ENCODE measurements around the gene ASTL. TPM values are rescaled to one million over a fixed set of nuclear protein-coding genes. Genes with fewer than 3 reads are reported as not detected.
"Not testable (repeated sequence)": the region's sequence is repeated elsewhere in the genome, so short reads cannot be mapped to it uniquely, and the experiment has no call there.

ASTL gene
- total RNA-seq, 8 experiments from 2014 or later = 0.14 to 0.57 (median 0.29) TPM; not detected in 5

- Histone ChIP-seq H3K27ac (no peak overlapping the region), H3K4me3 (no peak overlapping the region), H3K4me1 (replicated peaks in 1 of 2) (no peaks in the 10 kb centered on the region)
- ATAC-seq (replicated peaks in 6 of 8) = peak in 2 of 8 experiments; percentile 28 to 47
- in situ Hi-C loops (cut with MboI; ENCODE audit: low pct_unique_long_range_greater_than_20kb in 2 of 9, low sequenced_read_pairs in 9 of 9, unreplicated experiment in 9 of 9) = no loop called here
- WGBS, 10 experiments = 40 to 100% (median 76%) methylated on average over 1 to 6 of the region's 22 CpGs; no CpG with 5 or more reads in 4 of the 10 experiments
Measured at GRCh38 chr2:96089356-96090195, 48.7 kb downstream of the ASTL start.

DNA sequence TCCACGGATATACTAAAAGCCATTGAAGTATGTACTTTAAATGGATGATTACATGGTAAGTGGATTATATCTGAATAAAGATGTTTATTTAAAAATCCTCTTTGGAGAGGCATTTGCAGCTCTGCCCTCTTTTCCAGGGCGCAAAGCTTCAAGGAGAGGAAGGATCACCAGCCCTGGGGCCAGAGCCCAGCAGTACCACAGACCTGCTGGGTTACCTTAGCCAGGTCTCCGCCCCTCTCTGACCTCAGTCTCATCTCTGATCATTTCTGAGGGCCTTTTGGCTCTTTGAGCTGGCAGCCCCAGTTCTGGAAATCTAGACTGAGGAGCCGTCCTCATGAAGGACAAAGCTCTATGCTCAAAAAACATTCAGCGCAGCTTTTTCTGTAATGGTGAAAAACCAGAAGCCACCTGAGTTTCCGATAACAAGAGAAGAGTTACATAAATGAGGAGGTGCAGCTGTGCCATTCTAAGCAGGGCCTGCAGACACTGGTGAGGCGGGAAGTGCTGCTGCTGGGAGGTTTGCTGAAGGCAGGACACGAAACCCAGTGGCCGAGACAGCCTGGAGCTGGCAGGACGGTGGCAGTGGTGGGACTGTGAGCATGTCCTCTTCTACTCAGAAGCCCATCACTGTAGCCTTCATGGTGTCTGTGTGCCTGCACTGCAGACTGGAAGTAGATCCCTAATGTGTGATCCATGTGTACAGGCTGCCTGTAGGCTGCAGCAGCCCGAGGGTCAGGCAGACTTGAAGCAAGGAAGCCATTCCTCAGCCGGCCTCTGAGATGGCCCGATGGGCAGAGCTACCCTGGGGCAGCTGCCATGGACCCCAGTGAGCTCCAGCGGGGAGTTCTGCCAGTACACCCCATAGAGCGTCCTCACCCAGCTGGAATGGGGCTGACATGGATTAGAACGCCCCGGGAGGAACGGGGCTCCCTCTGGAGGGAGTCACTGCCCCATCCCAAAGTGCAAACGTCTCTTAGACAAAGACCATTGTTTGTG is 49.7 kb downstream of the ASTL start:
- no peak overlapping the region for H3K27ac ChIP-seq
- WGBS, 10 experiments = 60 to 100% (median 83%) methylated on average over 2 to 10 of the region's 19 CpGs; no CpG with 5 or more reads in 1 of the 10 experiments
- no peak for ATAC-seq (replicated peaks in 6 of 8)
- no peak overlapping the region for H3K4me3 ChIP-seq
- H3K4me1 ChIP-seq (replicated peaks in 1 of 2) = peaks cover 2 to 4% of the 10 kb centered on the region in 2 donors
- in situ Hi-C loops (cut with MboI; ENCODE audit: low pct_unique_long_range_greater_than_20kb in 2 of 9, low sequenced_read_pairs in 9 of 9, unreplicated experiment in 9 of 9) = no loop called here

GRCh38 chr2:96087130-96087529 is 51.2 kb downstream of the ASTL start:
- in situ Hi-C loops (cut with MboI; ENCODE audit: low pct_unique_long_range_greater_than_20kb in 2 of 9, low sequenced_read_pairs in 9 of 9, unreplicated experiment in 9 of 9) = no loop called here
- no peak for ATAC-seq (replicated peaks in 6 of 8)
- whole genome bisulfite sequencing, 10 experiments = 43 to 100% (median 86%) methylated on average over 2 of the region's 2 CpGs
- no peak overlapping the region for H3K4me3 ChIP-seq
- H3K27ac ChIP-seq = no peak overlapping the region
- H3K4me1 ChIP-seq (replicated peaks in 1 of 2) = peaks cover 3 to 10% of the 10 kb centered on the region in 2 donors

DNA sequence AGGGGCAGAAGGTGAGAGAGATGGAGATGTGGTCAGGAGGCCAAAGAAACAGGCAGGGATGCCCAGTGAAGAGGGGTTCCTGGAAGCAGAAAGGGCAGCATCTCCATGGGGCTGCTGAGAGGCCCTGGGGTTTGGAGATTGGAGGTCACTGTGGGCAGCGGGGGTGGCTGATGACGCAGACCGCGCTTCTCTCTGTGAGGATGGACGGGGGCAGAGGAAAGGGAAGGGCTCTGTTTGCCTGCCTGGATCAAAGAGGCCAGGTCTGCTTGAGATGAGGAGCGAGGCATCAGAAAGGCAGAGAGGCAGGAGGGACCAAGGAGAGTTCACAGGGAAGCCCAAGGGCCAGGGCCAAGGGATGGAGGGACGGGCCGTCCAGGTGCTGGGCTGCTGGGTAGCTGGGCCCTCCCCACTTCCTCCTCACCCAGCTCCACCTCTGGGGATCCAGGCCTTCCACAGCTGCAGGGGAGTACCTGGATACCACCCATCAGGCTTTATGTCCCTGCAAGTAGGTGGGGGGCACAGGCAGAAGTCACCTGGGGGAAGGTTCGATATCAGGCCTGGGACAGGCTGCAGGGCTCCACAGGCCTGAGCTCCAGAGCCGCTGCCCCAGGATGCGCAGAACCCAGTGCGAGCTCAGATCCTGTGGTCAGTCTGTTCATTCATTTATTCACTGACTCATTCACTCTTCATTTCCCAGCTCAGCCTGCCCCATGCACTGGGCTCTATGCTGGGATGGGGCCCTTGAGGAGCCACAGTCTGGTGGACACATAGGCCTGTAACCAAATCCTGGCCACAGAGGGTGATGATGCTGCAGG is 52.6 kb downstream of the ASTL start:
- H3K4me3 ChIP-seq = no peak overlapping the region
- 50 to 100% (median 91%) methylated on average over 2 to 8 of the region's 12 CpGs; no CpG with 5 or more reads in 3 of the 10 experiments for WGBS, 10 experiments
- peaks cover 3 to 10% of the 10 kb centered on the region in 2 donors for H3K4me1 ChIP-seq (replicated peaks in 1 of 2)
- in situ Hi-C loops (cut with MboI; ENCODE audit: low pct_unique_long_range_greater_than_20kb in 2 of 9, low sequenced_read_pairs in 9 of 9, unreplicated experiment in 9 of 9) = no loop called here
- ATAC-seq (replicated peaks in 6 of 8) = peak in 1 of 8 experiments; percentile 50
- H3K27ac ChIP-seq = no peak overlapping the region

DNA sequence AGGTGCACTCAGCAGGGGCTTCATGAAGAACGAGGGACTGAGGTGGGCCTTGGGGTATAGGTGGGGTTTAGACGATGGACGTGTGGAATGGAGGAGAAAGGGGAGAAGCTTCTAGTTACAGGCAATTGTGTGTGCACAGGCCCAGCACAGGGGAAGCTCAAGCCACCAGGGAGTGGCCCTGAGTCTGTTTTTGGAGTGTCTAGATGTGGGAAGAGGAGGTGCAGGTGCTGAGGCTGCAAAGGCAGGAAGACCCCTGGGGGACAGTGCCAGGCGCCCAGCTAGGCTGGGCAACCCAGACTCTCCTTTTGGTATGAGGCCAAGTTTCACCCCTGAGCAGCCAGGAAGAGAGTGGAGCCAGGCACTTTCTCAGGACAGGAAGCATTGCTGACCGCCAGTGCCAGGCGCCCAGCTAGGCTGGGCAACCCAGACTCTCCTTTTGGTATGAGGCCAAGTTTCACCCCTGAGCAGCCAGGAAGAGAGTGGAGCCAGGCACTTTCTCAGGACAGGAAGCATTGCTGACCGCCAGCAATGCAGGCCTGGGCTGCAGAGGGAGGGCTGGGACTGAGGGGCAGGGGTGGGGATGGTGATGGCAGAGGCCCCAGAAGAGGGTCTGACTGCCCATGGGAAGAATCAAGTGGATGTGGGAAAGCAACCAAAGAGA is 53.3 kb downstream of the ASTL start:
- WGBS, 10 experiments = 29 to 80% (median 80%) methylated on average over 1 of the region's 7 CpGs; no CpG with 5 or more reads in 7 of the 10 experiments
- ATAC-seq (replicated peaks in 6 of 8); H3K4me1 ChIP-seq (replicated peaks in 1 of 2); H3K27ac ChIP-seq; in situ Hi-C loops (cut with MboI; ENCODE audit: low pct_unique_long_range_greater_than_20kb in 2 of 9, low sequenced_read_pairs in 9 of 9, unreplicated experiment in 9 of 9); H3K4me3 ChIP-seq: not testable (repeated sequence)

- 37 to 100% (median 84%) methylated on average over 1 to 14 of the region's 22 CpGs; no CpG with 5 or more reads in 1 of the 10 experiments for WGBS, 10 experiments
- no peak for ATAC-seq (replicated peaks in 6 of 8)
- Histone ChIP-seq H3K27ac (no peak overlapping the region), H3K4me3 (no peak overlapping the region), H3K4me1 (replicated peaks in 1 of 2) (peaks cover 3 to 10% of the 10 kb centered on the region in 2 donors)
- in situ Hi-C loops (cut with MboI; ENCODE audit: low pct_unique_long_range_greater_than_20kb in 2 of 9, low sequenced_read_pairs in 9 of 9, unreplicated experiment in 9 of 9) = no loop called here
Measured at GRCh38 chr2:96083989-96084857, 54.1 kb downstream of the ASTL start.

DNA sequence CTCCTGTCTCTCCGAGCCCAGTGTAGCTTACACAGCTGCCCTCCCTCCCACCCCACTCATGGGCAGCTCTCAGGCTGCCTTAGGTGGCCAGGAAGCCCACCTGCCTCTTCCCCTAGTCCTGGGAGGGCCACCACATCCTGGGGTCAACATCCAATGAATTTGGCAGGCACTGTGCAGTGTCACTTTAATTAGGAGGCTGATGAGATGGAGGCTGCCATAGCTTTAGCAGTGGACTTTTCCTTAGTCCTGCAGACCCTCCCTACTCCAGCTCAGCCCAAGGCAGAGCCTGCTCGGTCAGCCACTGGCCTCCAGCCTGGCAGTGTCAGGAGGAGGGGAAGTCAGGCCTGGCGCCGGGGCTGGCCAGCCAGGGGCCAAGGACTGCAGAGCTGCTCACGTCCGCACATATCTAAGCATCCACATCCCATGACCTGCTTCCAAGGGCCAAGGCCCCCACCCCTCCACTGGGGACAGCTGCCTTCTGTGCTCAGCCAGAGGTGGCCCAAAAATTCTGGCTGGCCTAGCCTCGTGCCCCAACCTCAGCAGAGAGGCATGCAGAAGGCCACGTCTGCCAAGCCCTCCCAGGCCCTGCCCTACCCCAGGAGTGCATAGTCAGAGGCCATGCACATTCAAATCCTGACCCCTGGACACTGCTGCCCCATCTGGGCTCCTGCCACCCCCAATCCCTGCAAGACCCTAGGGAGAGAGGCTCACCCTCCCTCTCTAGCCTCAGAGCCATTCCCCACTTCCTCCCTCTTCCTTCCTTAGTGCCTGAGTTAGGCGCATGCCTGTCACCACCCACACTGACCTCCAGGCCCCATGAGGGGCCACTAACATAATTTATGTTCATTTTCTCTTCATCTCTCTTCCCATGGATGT is 55.0 kb downstream of the ASTL start:
- H3K27ac ChIP-seq = no peak overlapping the region
- peaks cover 3 to 10% of the 10 kb centered on the region in 2 donors for H3K4me1 ChIP-seq (replicated peaks in 1 of 2)
- peak in 3 of 8 experiments; percentile 20 to 45 (median 32) for ATAC-seq (replicated peaks in 6 of 8)
- in situ Hi-C loops (cut with MboI; ENCODE audit: low pct_unique_long_range_greater_than_20kb in 2 of 9, low sequenced_read_pairs in 9 of 9, unreplicated experiment in 9 of 9) = no loop called here
- no peak overlapping the region for H3K4me3 ChIP-seq
- WGBS, 10 experiments = 50 to 100% (median 83%) methylated on average over 1 to 2 of the region's 9 CpGs; no CpG with 5 or more reads in 6 of the 10 experiments

GRCh38 chr2:96082211-96083063 is 55.9 kb downstream of the ASTL start:
- no peak for ATAC-seq (replicated peaks in 6 of 8)
- Histone ChIP-seq H3K4me3 (no peak overlapping the region), H3K4me1 (replicated peaks in 1 of 2) (peaks cover 3 to 10% of the 10 kb centered on the region in 2 donors), H3K27ac (no peak overlapping the region)
- in situ Hi-C loops (cut with MboI; ENCODE audit: low pct_unique_long_range_greater_than_20kb in 2 of 9, low sequenced_read_pairs in 9 of 9, unreplicated experiment in 9 of 9) = no loop called here
- WGBS, 10 experiments = 0 to 100% (median 83%) methylated on average over 1 to 7 of the region's 14 CpGs; no CpG with 5 or more reads in 2 of the 10 experiments

DNA sequence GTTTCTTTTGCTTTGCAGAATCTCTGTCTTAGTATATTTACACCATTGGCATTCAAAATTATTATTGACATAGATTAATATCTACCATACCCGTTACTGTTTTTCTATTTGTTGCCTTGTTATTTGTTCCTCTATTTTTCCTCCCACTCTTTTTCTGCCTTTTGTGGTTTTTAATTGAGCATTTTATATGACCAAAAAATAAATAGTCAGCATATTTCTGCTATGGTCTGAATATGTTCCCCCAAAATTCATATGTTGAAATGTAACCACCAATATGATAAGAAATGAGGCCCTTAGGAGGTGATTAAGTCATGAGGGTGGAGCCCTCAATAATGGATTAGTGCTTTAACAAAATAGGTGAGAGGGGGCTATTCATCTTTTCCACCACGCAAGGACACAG is 57.3 kb downstream of the ASTL start:
- Histone ChIP-seq H3K27ac (no peak overlapping the region), H3K4me1 (replicated peaks in 1 of 2) (peaks cover 3 to 10% of the 10 kb centered on the region in 2 donors), H3K4me3 (no peak overlapping the region)
- 0 to 100% (median 90%) methylated on average over 1 to 2 of the region's 2 CpGs for WGBS, 10 experiments
- no peak for ATAC-seq (replicated peaks in 6 of 8)
- in situ Hi-C loops (cut with MboI; ENCODE audit: low pct_unique_long_range_greater_than_20kb in 2 of 9, low sequenced_read_pairs in 9 of 9, unreplicated experiment in 9 of 9) = no loop called here

- in situ Hi-C loops (cut with MboI; ENCODE audit: low pct_unique_long_range_greater_than_20kb in 2 of 9, low sequenced_read_pairs in 9 of 9, unreplicated experiment in 9 of 9) = no loop called here
- no peak overlapping the region for H3K4me3 ChIP-seq
- H3K27ac ChIP-seq = no peak overlapping the region
- no peak for ATAC-seq (replicated peaks in 6 of 8)
- 0 to 100% (median 63%) methylated on average over 1 to 2 of the region's 2 CpGs; no CpG with 5 or more reads in 1 of the 10 experiments for WGBS, 10 experiments
- peaks cover 0 to 5% of the 10 kb centered on the region in 2 donors for H3K4me1 ChIP-seq (replicated peaks in 1 of 2)
Measured at GRCh38 chr2:96075199-96075771, 63.0 kb downstream of the ASTL start.
